HCT116 (cell line): ENCODE data around the gene PHF2. TPM values are rescaled to one million over a fixed set of nuclear protein-coding genes. Genes with fewer than 3 reads are reported as not detected.

ENCODE experiments used
- ATAC-seq: fragments of 200-7000 bp; cut with Tn5 transposase; 2 replicates; pipeline ENCODE4 v1.9.1; 2020; ENCODE audit warnings: mild to moderate bottlenecking, moderate library complexity
- BruUV-seq: library from RNA; stranded (reverse); fragments of 400-500 nt; replicated peaks from 2 replicates; lab custom pipeline; 2021; lab: Mats Ljungman, UMichigan
- CTCF ChIA-PET: fragments of 300-600 bp; sonication (Branson Sonifier 250); formaldehyde crosslinking; loops from one replicate; lab custom pipeline; 2021; ENCODE audit warnings: antibody characterized with exemption; lab: Charles Lee
- POLR2A ChIA-PET: fragments of 300-600, 350-600 bp; sonication (Branson Sonifier 250); formaldehyde crosslinking; loops from one replicate; lab custom pipeline; 2021; ENCODE audit warnings: antibody characterized with exemption; lab: Charles Lee
- RAD21 ChIA-PET, 2 experiments: fragments of 300-600 bp; sonication (Branson Sonifier 250); formaldehyde crosslinking; loops; one replicate each; lab custom pipeline; 2023; ENCODE audit warnings: low total read pairs in 2 of 2; ENCODE audit not compliant: uncharacterized antibody in 2 of 2, unreplicated experiment in 2 of 2, low non-redundant PET in 1 of 2; lab: Charles Lee
- DNase-seq: peaks from one replicate; pipeline ENCODE4 v3.0.0-alpha.2; 2010; ENCODE audit warnings: low read depth, low spot score
- H2AFZ ChIP-seq: fragments of 200-600 bp; shearing (Covaris generic), sonication (generic); 2 replicates; pipeline ENCODE4 v1.6.1; 2017; ENCODE audit warnings: low read depth, mixed run types, mixed read lengths, antibody characterized with exemption, low read length; ENCODE audit not compliant: poor library complexity, severe bottlenecking
- H3K27ac ChIP-seq: 2 replicates; pipeline ENCODE4 v1.5.1; 2012; ENCODE audit warnings: low read depth, low read length
- H3K27me3 ChIP-seq: fragments of 200-600 bp; sonication (generic); 2 replicates; pipeline ENCODE4 v1.6.1; 2016; ENCODE audit warnings: mixed run types, low read length, mixed read lengths; ENCODE audit not compliant: insufficient read depth
- H3K36me3 ChIP-seq, 2 experiments: fragments of 200-500 bp in 1 of 2; fragments of 200-600 bp in 1 of 2; sonication (Bioruptor generic) in 1 of 2; sonication (generic) in 1 of 2; 2 replicates each; pipeline versions ENCODE4 v1.5.1 to v1.6.1; 2014 to 2016; ENCODE audit warnings: low read length in 2 of 2, inconsistent platforms in 1 of 2, mixed read lengths in 1 of 2, mixed run types in 1 of 2; ENCODE audit not compliant: insufficient read depth in 2 of 2, control insufficient read depth in 1 of 2
- H3K4me1 ChIP-seq, 2 experiments: fragments of 200-600 bp in 1 of 2; sonication (generic) in 1 of 2; 2 replicates each; pipeline versions ENCODE4 v1.5.1 to v1.6.1; 2012 to 2017; ENCODE audit warnings: low read length in 2 of 2, inconsistent platforms in 1 of 2, mild to moderate bottlenecking in 1 of 2, mixed read lengths in 1 of 2, mixed run types in 1 of 2, moderate library complexity in 1 of 2; ENCODE audit not compliant: insufficient read depth in 2 of 2, control insufficient read depth in 1 of 2
- H3K4me2 ChIP-seq: fragments of 200-600 bp; sonication (generic); 2 replicates; pipeline ENCODE4 v1.6.1; 2017; ENCODE audit warnings: mixed run types, low read length, mixed read lengths
- H3K4me3 ChIP-seq, 2 experiments: fragments of 200-600 bp in 1 of 2; sonication (generic) in 1 of 2; replicated peaks in 1 of 2; 2 replicates each; pipeline ENCODE4 v1.5.1; 2011 to 2016; ENCODE audit warnings: low read length in 2 of 2, control low read depth in 1 of 2, low read depth in 1 of 2, mild to moderate bottlenecking in 1 of 2, mixed read lengths in 1 of 2, mixed run types in 1 of 2
- H3K79me2 ChIP-seq: fragments of 200-600 bp; sonication (generic); 2 replicates; pipeline ENCODE4 v1.6.1; 2017; ENCODE audit warnings: mild to moderate bottlenecking, mixed run types, low read length, moderate library complexity, mixed read lengths; ENCODE audit not compliant: insufficient read depth
- H3K9ac ChIP-seq: fragments of 200-600 bp; sonication (generic); 2 replicates; pipeline ENCODE4 v1.6.1; 2016; ENCODE audit warnings: low read length, mixed read lengths
- H3K9me2 ChIP-seq: fragments of 200-600 bp; sonication (generic), shearing (Covaris generic); 2 replicates; pipeline ENCODE4 v1.6.1; 2017; ENCODE audit warnings: mixed run types, mild to moderate bottlenecking, moderate library complexity; ENCODE audit not compliant: insufficient read depth
- H3K9me3 ChIP-seq, 2 experiments: fragments of 200-500 bp in 1 of 2; fragments of 200-600 bp in 1 of 2; sonication (Bioruptor generic) in 1 of 2; sonication (generic) in 1 of 2; 2 replicates each; pipeline ENCODE4 v1.6.1; 2014 to 2017; ENCODE audit warnings: low read length in 2 of 2, mixed read lengths in 2 of 2, inconsistent platforms in 1 of 2, low read depth in 1 of 2, mild to moderate bottlenecking in 1 of 2, mixed run types in 1 of 2, moderate library complexity in 1 of 2; ENCODE audit not compliant: control insufficient read depth in 1 of 2, insufficient read depth in 1 of 2
- H4K20me1 ChIP-seq: fragments of 200-600 bp; sonication (generic), shearing (Covaris generic); 2 replicates; pipeline ENCODE4 v1.6.1; 2017; ENCODE audit warnings: mixed run types, mild to moderate bottlenecking, moderate library complexity; ENCODE audit not compliant: insufficient read depth
- EGR1 ChIP-seq: IDR thresholded peaks from 2 replicates; pipeline ENCODE4 v1.6.1; 2012; ENCODE audit warnings: low read depth
- ELF1 ChIP-seq: IDR thresholded peaks from 2 replicates; pipeline ENCODE4 v1.6.1; 2012; ENCODE audit warnings: low read depth, borderline replicate concordance
- JUND ChIP-seq: IDR thresholded peaks from 2 replicates; pipeline ENCODE4 v1.6.1; 2012
- SP1 ChIP-seq: IDR thresholded peaks from 2 replicates; pipeline ENCODE4 v1.6.1; 2012; ENCODE audit warnings: low read depth
- SRF ChIP-seq: IDR thresholded peaks from 2 replicates; pipeline ENCODE4 v1.6.1; 2012; ENCODE audit warnings: low read depth
- TCF7L2 ChIP-seq: IDR thresholded peaks from 2 replicates; pipeline ENCODE4 v1.7.0; 2011; ENCODE audit warnings: borderline replicate concordance, inconsistent platforms; ENCODE audit not compliant: insufficient read depth, insufficient read length; ENCODE audit errors: extremely low read depth
- YY1 ChIP-seq: IDR thresholded peaks from 2 replicates; pipeline ENCODE4 v1.6.1; 2011; ENCODE audit warnings: low read length, low read depth, moderate library complexity, mild to moderate bottlenecking; ENCODE audit not compliant: insufficient replicate concordance; ENCODE audit errors: extremely low read depth
- ZFX ChIP-seq: fragments of 450-650 bp; IDR thresholded peaks from 2 replicates; pipeline ENCODE4 v1.6.1; 2017
- ZNF274 ChIP-seq: fragments of 200-500 bp; sonication (Bioruptor generic); IDR thresholded peaks from 2 replicates; pipeline ENCODE4 v1.6.1; 2014; ENCODE audit warnings: mild to moderate bottlenecking, low read depth, low read length, inconsistent platforms
- intact Hi-C: fragments of 100-400 bp; cut with micrococcal nuclease; formaldehyde crosslinking; loops from 2 replicates; pipeline ENCODE4 v1.10.0; 2022
- total RNA-seq: library from RNA; stranded (reverse); gene quantifications from one replicate; pipeline ENCODE4 v1.2.1, GENCODE V29; 2021; ENCODE audit not compliant: unreplicated experiment
- TF ChIP-seq, protein P1 (sequence below): IDR thresholded peaks from 2 replicates; pipeline ENCODE4 v1.6.1; 2011; ENCODE audit warnings: mild to moderate bottlenecking, low read length, moderate library complexity; ENCODE audit not compliant: insufficient replicate concordance; ENCODE audit errors: extremely low read depth
- TF ChIP-seq, protein P2 (sequence below): IDR thresholded peaks from 2 replicates; pipeline ENCODE4 v1.6.1; 2012; ENCODE audit warnings: low read depth
- TF ChIP-seq, protein P3 (sequence below): IDR thresholded peaks from 2 replicates; pipeline ENCODE4 v1.6.1; 2012
- TF ChIP-seq, protein P4 (sequence below): IDR thresholded peaks from 2 replicates; pipeline ENCODE4 v1.6.1; 2012
- TF ChIP-seq, protein P5 (sequence below), 3 experiments: fragments of 200-600 bp in 1 of 3; sonication (generic) in 1 of 3; IDR thresholded peaks in 2 of 3; conservative IDR thresholded peaks in 1 of 3; 2 replicates each; pipeline ENCODE4 v1.5.1; 2012 to 2017; ENCODE audit warnings: low read depth in 2 of 3, low read length in 2 of 3, antibody characterized with exemption in 1 of 3, borderline replicate concordance in 1 of 3, control low read depth in 1 of 3, mild to moderate bottlenecking in 1 of 3, mixed read lengths in 1 of 3, mixed run types in 1 of 3, moderate library complexity in 1 of 3; ENCODE audit not compliant: insufficient read depth in 1 of 3

Gene PHF2
- total RNA-seq, 1 experiment from 2014 or later = 20.6 TPM

DNA sequence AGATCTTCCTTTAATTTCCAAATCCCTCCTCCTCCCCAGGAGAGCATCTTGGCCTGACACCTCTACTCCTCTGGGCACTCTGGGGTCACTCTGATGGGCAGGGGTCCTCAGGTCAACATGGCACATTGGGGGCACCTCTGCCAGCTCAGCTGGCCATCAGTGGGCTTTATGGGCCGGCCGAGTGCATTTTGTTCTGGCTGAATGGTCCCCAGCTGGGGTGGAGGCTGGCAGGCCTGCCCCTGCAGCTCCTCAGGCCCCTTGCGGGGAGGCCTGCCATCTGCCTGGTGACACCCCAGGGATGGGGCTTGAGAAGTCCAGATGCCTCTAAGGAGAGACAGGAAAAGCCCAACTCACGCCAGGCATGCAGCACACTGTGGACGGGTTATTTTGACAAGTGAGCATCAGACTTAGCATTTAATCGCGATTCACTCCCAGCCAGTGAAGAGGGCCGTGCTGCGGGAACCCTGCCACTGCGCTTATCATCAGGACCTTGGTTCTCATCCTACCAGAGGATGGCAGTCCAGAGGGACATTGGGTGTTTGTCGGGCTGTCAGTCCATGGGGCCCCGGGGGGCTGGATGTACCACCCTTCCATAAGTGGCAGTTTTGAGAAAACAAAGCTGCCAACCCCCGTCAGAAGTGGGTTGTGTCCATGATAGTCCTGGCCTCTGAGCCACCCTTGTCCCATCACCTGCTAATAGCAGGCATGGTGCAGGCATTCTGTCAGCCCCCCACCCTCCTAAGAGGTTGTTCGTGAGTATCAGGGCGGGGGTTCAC, 21.7 kb downstream of the PHF2 start (continued):
- TF ChIP-seq, protein P1, sequence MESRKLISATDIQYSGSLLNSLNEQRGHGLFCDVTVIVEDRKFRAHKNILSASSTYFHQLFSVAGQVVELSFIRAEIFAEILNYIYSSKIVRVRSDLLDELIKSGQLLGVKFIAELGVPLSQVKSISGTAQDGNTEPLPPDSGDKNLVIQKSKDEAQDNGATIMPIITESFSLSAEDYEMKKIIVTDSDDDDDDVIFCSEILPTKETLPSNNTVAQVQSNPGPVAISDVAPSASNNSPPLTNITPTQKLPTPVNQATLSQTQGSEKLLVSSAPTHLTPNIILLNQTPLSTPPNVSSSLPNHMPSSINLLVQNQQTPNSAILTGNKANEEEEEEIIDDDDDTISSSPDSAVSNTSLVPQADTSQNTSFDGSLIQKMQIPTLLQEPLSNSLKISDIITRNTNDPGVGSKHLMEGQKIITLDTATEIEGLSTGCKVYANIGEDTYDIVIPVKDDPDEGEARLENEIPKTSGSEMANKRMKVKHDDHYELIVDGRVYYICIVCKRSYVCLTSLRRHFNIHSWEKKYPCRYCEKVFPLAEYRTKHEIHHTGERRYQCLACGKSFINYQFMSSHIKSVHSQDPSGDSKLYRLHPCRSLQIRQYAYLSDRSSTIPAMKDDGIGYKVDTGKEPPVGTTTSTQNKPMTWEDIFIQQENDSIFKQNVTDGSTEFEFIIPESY = no peak
- TF ChIP-seq ZFX = no peak

DNA sequence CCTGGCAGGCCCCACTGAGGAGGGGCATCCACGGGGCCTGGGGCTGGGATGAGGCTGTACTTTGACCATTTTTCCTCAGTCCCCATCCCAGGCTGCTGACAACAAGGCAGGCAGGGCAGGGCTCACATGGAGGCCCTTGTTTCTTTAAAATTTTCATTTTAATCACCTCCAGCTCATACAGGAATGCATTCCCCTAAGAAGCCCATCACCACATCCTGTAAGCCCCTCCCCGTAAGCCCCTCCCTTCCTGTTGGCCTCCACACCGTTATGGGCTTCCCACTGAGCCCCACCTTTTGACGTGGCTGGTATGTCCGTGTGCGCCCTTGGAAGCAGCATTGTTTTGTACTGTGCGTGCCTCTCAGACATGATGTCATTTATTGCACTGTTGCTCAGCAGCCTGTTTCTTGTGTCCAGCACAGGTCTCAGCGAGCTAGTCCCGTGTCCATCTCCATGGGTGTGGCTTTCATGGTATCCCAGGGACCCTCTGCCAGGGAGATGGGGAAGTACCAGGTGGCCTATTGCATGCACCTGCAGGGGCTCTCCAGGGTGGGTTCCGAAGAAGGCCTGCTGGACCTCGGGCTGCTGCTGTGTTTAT, 22.4 kb downstream of the PHF2 start:
- Histone ChIP-seq H3K4me3 (no peak overlapping the region), H3K27ac (no peak overlapping the region)
- TF ChIP-seq SRF (no peak), JUND (no peak), YY1 (no peak), ELF1 (no peak), ZFX (no peak), SP1 (no peak), ZNF274 (no peak), TCF7L2 (no peak), EGR1 (no peak)
- TF ChIP-seq, protein P2, sequence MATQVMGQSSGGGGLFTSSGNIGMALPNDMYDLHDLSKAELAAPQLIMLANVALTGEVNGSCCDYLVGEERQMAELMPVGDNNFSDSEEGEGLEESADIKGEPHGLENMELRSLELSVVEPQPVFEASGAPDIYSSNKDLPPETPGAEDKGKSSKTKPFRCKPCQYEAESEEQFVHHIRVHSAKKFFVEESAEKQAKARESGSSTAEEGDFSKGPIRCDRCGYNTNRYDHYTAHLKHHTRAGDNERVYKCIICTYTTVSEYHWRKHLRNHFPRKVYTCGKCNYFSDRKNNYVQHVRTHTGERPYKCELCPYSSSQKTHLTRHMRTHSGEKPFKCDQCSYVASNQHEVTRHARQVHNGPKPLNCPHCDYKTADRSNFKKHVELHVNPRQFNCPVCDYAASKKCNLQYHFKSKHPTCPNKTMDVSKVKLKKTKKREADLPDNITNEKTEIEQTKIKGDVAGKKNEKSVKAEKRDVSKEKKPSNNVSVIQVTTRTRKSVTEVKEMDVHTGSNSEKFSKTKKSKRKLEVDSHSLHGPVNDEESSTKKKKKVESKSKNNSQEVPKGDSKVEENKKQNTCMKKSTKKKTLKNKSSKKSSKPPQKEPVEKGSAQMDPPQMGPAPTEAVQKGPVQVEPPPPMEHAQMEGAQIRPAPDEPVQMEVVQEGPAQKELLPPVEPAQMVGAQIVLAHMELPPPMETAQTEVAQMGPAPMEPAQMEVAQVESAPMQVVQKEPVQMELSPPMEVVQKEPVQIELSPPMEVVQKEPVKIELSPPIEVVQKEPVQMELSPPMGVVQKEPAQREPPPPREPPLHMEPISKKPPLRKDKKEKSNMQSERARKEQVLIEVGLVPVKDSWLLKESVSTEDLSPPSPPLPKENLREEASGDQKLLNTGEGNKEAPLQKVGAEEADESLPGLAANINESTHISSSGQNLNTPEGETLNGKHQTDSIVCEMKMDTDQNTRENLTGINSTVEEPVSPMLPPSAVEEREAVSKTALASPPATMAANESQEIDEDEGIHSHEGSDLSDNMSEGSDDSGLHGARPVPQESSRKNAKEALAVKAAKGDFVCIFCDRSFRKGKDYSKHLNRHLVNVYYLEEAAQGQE = no peak
- TF ChIP-seq, protein P3, sequence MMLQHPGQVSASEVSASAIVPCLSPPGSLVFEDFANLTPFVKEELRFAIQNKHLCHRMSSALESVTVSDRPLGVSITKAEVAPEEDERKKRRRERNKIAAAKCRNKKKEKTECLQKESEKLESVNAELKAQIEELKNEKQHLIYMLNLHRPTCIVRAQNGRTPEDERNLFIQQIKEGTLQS = no peak
- TF ChIP-seq, protein P4, sequence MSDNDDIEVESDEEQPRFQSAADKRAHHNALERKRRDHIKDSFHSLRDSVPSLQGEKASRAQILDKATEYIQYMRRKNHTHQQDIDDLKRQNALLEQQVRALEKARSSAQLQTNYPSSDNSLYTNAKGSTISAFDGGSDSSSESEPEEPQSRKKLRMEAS = no peak
- TF ChIP-seq, protein P5, sequence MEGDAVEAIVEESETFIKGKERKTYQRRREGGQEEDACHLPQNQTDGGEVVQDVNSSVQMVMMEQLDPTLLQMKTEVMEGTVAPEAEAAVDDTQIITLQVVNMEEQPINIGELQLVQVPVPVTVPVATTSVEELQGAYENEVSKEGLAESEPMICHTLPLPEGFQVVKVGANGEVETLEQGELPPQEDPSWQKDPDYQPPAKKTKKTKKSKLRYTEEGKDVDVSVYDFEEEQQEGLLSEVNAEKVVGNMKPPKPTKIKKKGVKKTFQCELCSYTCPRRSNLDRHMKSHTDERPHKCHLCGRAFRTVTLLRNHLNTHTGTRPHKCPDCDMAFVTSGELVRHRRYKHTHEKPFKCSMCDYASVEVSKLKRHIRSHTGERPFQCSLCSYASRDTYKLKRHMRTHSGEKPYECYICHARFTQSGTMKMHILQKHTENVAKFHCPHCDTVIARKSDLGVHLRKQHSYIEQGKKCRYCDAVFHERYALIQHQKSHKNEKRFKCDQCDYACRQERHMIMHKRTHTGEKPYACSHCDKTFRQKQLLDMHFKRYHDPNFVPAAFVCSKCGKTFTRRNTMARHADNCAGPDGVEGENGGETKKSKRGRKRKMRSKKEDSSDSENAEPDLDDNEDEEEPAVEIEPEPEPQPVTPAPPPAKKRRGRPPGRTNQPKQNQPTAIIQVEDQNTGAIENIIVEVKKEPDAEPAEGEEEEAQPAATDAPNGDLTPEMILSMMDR (IDR thresholded peaks at IDR 0.05 in 2 of 3, conservative IDR thresholded peaks at IDR 0.05 in 1 of 3; ENCODE audit: borderline replicate concordance in 1 of 3, insufficient read depth in 1 of 3, low read depth in 2 of 3, low read length in 2 of 3) = no peak
- TF ChIP-seq, all 23 proteins: peak for 0
- intact Hi-C loops = no loop called here
- no peaks in the 10 kb centered on the region for H3K36me3 ChIP-seq
- H2AFZ ChIP-seq = no peak overlapping the region
- no peaks in the 10 kb centered on the region for H3K9me3 ChIP-seq
- H3K79me2 ChIP-seq = peaks cover 10% of the 10 kb centered on the region; the same call in 1 of the 2 replicates
- no peak overlapping the region for H3K4me2 ChIP-seq
- no peaks in the 10 kb centered on the region for H4K20me1 ChIP-seq
- peaks cover 11 to 18% of the 10 kb centered on the region in 2 experiments; a peak in 2 of 4 replicates for H3K4me1 ChIP-seq
- RAD21 ChIA-PET = no interaction called here
- no peaks in the 10 kb centered on the region for H3K9me2 ChIP-seq
- DNase-seq (no peak), ATAC-seq (no peak)
- CTCF ChIA-PET = no interaction called here
- H3K27me3 ChIP-seq = no peaks in the 10 kb centered on the region
- POLR2A ChIA-PET = no interaction called here
- BruUV-seq = no TSS peak
- no peak overlapping the region for H3K9ac ChIP-seq
